HG03521 (cell line): ENCODE results near the gene INPP4B.
"Not testable (repeated sequence)": the region's sequence is repeated elsewhere in the genome, so short reads cannot be mapped to it uniquely, and the experiment has no call there.

Source experiments
- ATAC-seq: cut with Tn5 transposase; IDR thresholded peaks from one replicate; pipeline ENCODE4 v1.9.1; 2021; ENCODE audit warnings: mild to moderate bottlenecking, moderate library complexity; ENCODE audit not compliant: unreplicated experiment

Gene INPP4B

GRCh38 chr4:142110136-142110535 lies 736.0 kb downstream of the INPP4B start:
- no peak for ATAC-seq

GRCh38 chr4:142104041-142104440 lies 742.1 kb downstream of the INPP4B start:
- no peak for ATAC-seq

- no peak for ATAC-seq
Measured at GRCh38 chr4:142101401-142101800, 744.7 kb downstream of the INPP4B start.

- no peak for ATAC-seq
Measured at GRCh38 chr4:142100941-142101340, 745.2 kb downstream of the INPP4B start.

- no peak for ATAC-seq
Measured at GRCh38 chr4:142098900-142099545, 747.1 kb downstream of the INPP4B start.

- no peak for ATAC-seq
Measured at GRCh38 chr4:142098380-142098779, 747.7 kb downstream of the INPP4B start.

GRCh38 chr4:142097015-142097414 lies 749.1 kb downstream of the INPP4B start:
- ATAC-seq = no peak

GRCh38 chr4:142095886-142096605 lies 750.1 kb downstream of the INPP4B start:
- no peak for ATAC-seq

GRCh38 chr4:142092941-142093340 lies 753.2 kb downstream of the INPP4B start:
- ATAC-seq = no peak

- no peak for ATAC-seq
Measured at GRCh38 chr4:142091691-142092182, 754.4 kb downstream of the INPP4B start.

GRCh38 chr4:142091085-142091513 lies 755.0 kb downstream of the INPP4B start:
- ATAC-seq = no peak

- no peak for ATAC-seq
Measured at GRCh38 chr4:142088906-142089305, 757.2 kb downstream of the INPP4B start.

- ATAC-seq = no peak
Measured at GRCh38 chr4:142085513-142086292, 760.4 kb downstream of the INPP4B start.

GRCh38 chr4:142083264-142083663 lies 762.8 kb downstream of the INPP4B start:
- no peak for ATAC-seq

- ATAC-seq = no peak
Measured at GRCh38 chr4:142081025-142081424, 765.1 kb downstream of the INPP4B start.

- no peak for ATAC-seq
Measured at GRCh38 chr4:142079959-142080358, 766.1 kb downstream of the INPP4B start.

GRCh38 chr4:142077048-142077447 lies 769.1 kb downstream of the INPP4B start:
- ATAC-seq = no peak

GRCh38 chr4:142068304-142068703 lies 777.8 kb downstream of the INPP4B start:
- ATAC-seq = not testable (repeated sequence)

GRCh38 chr4:142066562-142066961 lies 779.5 kb downstream of the INPP4B start:
- ATAC-seq = not testable (repeated sequence)

GRCh38 chr4:142065086-142065647 lies 780.9 kb downstream of the INPP4B start:
- no peak for ATAC-seq

- no peak for ATAC-seq
Measured at GRCh38 chr4:142064181-142064580, 781.9 kb downstream of the INPP4B start.
